CD4-positive, alpha-beta memory T cell (primary cell): ENCODE results near the gene CHST5. TPM values are rescaled to one million over a fixed set of nuclear protein-coding genes. Genes with fewer than 3 reads are reported as not detected.
A peak's percentile ranks its signal among the peaks of the same experiment; 100 is the strongest.
"Not testable (repeated sequence)": the region's sequence is repeated elsewhere in the genome, so short reads cannot be mapped to it uniquely, and the experiment has no call there.

Experiments
- CTCF ChIA-PET: fragments of 350-600 bp; sonication (Branson Sonifier 250); formaldehyde crosslinking; loops from one replicate; lab custom pipeline; 2021; ENCODE audit warnings: inconsistent platforms; ENCODE audit not compliant: partially characterized antibody; lab: Charles Lee
- POLR2A ChIA-PET: fragments of 350-600 bp; sonication (Branson Sonifier 250); formaldehyde crosslinking; loops from one replicate; lab custom pipeline; 2021; ENCODE audit not compliant: partially characterized antibody; lab: Charles Lee
- DNase-seq, 5 donors: peaks; one replicate each; pipeline versions ENCODE4 v3.0.0 to v3.0.0-alpha.2; 2020 to 2022; ENCODE audit warnings: mixed read lengths in 1 of 5
- H3K27ac ChIP-seq: one replicate; pipeline ENCODE4 v1.7.0; 2013; ENCODE audit warnings: low read depth, low read length
- H3K27me3 ChIP-seq: 2 replicates; pipeline ENCODE4 v1.7.0; 2013; ENCODE audit warnings: mild to moderate bottlenecking, low read length, moderate library complexity; ENCODE audit not compliant: insufficient read depth
- H3K36me3 ChIP-seq: 2 replicates; pipeline ENCODE4 v1.7.0; 2013; ENCODE audit warnings: mild to moderate bottlenecking, low read length, moderate library complexity; ENCODE audit not compliant: insufficient read depth
- H3K4me1 ChIP-seq: 2 replicates; pipeline ENCODE4 v1.7.0; 2013; ENCODE audit warnings: mild to moderate bottlenecking, low read length, moderate library complexity; ENCODE audit not compliant: insufficient read depth
- H3K4me3 ChIP-seq, 2 donors: one replicate each; pipeline ENCODE4 v1.7.0; 2013; ENCODE audit warnings: low read length in 2 of 2, mild to moderate bottlenecking in 1 of 2
- H3K9me3 ChIP-seq, 2 donors: one replicate each; pipeline ENCODE4 v1.7.0; 2013; ENCODE audit warnings: low read length in 2 of 2, control low read depth in 1 of 2; ENCODE audit not compliant: control insufficient read depth in 1 of 2
- H3K27ac Mint-ChIP-seq, 7 donors: one replicate each; pipeline ENCODE4 v1.8.0; 2020 to 2021; ENCODE audit warnings: mixed read lengths in 7 of 7, mild to moderate bottlenecking in 6 of 7, inconsistent platforms in 3 of 7, moderate library complexity in 3 of 7
- H3K27me3 Mint-ChIP-seq, 2 donors: one replicate each; pipeline ENCODE4 v1.8.0; 2020 to 2021; ENCODE audit warnings: mixed read lengths in 2 of 2
- H3K36me3 Mint-ChIP-seq, 2 donors: one replicate each; pipeline ENCODE4 v1.8.0; 2020 to 2021; ENCODE audit warnings: mixed read lengths in 2 of 2, inconsistent platforms in 1 of 2, mild to moderate bottlenecking in 1 of 2
- H3K4me1 Mint-ChIP-seq, 4 donors: one replicate each; pipeline ENCODE4 v1.8.0; 2020 to 2021; ENCODE audit warnings: mixed read lengths in 4 of 4, mild to moderate bottlenecking in 1 of 4
- H3K4me3 Mint-ChIP-seq, 8 donors: one replicate each; pipeline ENCODE4 v1.8.0; 2020 to 2021; ENCODE audit warnings: mixed read lengths in 8 of 8, mild to moderate bottlenecking in 7 of 8, moderate library complexity in 6 of 8, inconsistent platforms in 3 of 8
- H3K9me3 Mint-ChIP-seq, 8 donors: one replicate each; pipeline ENCODE4 v1.8.0; 2020 to 2021; ENCODE audit warnings: mixed read lengths in 8 of 8, mild to moderate bottlenecking in 5 of 8, inconsistent platforms in 3 of 8, moderate library complexity in 1 of 8
- intact Hi-C: fragments of 100-400 bp; cut with micrococcal nuclease; formaldehyde crosslinking; loops from one replicate; pipeline ENCODE4 v1.15.1; 2023
- polyA plus RNA-seq, 2 donors: library from polyadenylated mRNA; unstranded; fragments of 300-500 nt; fragmentation: Illumina TruSeq; gene quantifications; one replicate each; pipeline ENCODE4 v1.2.3, GENCODE V29; 2021
- total RNA-seq, 2 experiments: library from RNA; stranded (reverse); gene quantifications; one replicate each; pipeline ENCODE4 v1.2.3, GENCODE V29; 2021

The CHST5 gene
- total and polyA plus RNA-seq, 4 experiments from 2014 or later, result not detected

- intact Hi-C loops, result loop anchor here (2.0 kb wide), 1 partner anchor 1636 kb away; the partner anchor contains the start of gene MON1B
- no peak for DNase-seq
- Mint-ChIP-seq H3K27ac (peak overlapping the region; percentile 89 to 96 (median 92)), H3K9me3 (no peaks in the 10 kb centered on the region), H3K36me3 (no peaks in the 10 kb centered on the region), H3K4me1 (peaks cover 3 to 16% (median 10%) of the 10 kb centered on the region in 4 donors), H3K4me3 (peak overlapping the region; percentile 87 to 95 (median 90)), H3K27me3 (peaks cover 0 to 1% of the 10 kb centered on the region in 2 donors)
- Histone ChIP-seq H3K27me3 (no peaks in the 10 kb centered on the region), H3K9me3 (no peaks in the 10 kb centered on the region), H3K27ac (peak overlapping the region; percentile 68), H3K4me3 (peak overlapping the region; percentile 75 to 76), H3K36me3 (no peaks in the 10 kb centered on the region), H3K4me1 (peaks cover 17% of the 10 kb centered on the region)
- CTCF ChIA-PET, result interaction anchor here (0.9 to 2.6 kb wide), 9 partner anchors 9 to 323 kb away, joined by 3 to 14 read pairs (median 5); partner anchors contain the start of genes GABARAPL2 and TMEM170A
- POLR2A ChIA-PET, result interaction anchor here (0.9 to 4.0 kb wide), 11 partner anchors 11 to 122 kb away, joined by 3 to 38 read pairs (median 5); partner anchors contain the start of genes ADAT1, CFDP1, GABARAPL2 and KARS1
These were observed 19.4 kb upstream of the CHST5 start for GRCh38 chr16:75555213-75555706.

- H3K4me3 Mint-ChIP-seq, result no peak overlapping the region
- Histone ChIP-seq H3K4me3 (no peak overlapping the region), H3K27me3 (no peaks in the 10 kb centered on the region), H3K27ac (no peak overlapping the region), H3K36me3 (no peaks in the 10 kb centered on the region), H3K9me3 (no peaks in the 10 kb centered on the region), H3K4me1 (peaks cover 21% of the 10 kb centered on the region)
- no peak for DNase-seq
- H3K27ac Mint-ChIP-seq, result no peak overlapping the region
- H3K27me3 Mint-ChIP-seq, result peaks cover 0 to 1% of the 10 kb centered on the region in 2 donors
- no peaks in the 10 kb centered on the region for H3K9me3 Mint-ChIP-seq
- ChIA-PET CTCF (interaction anchor here (0.7 to 2.5 kb wide), 2 partner anchors 36 to 102 kb away, joined by 3 to 13 read pairs; no protein-coding TSS in a partner anchor), POLR2A (interaction anchor here (2.0 kb wide), 1 partner anchor 13 kb away, joined by 7 read pairs; the partner anchor contains the start of gene GABARAPL2)
- H3K36me3 Mint-ChIP-seq, result no peaks in the 10 kb centered on the region
- peaks cover 3 to 18% (median 10%) of the 10 kb centered on the region in 4 donors for H3K4me1 Mint-ChIP-seq
- intact Hi-C loops, result no loop called here
These were observed 17.0 kb upstream of the CHST5 start for GRCh38 chr16:75552951-75553350.

GRCh38 chr16:75550211-75550662, 14.3 kb upstream of the CHST5 start:
- ChIA-PET CTCF (interaction anchor here (0.6 to 3.6 kb wide), 7 partner anchors 15 to 214 kb away, joined by 3 to 19 read pairs (median 4); partner anchors contain the start of genes CFDP1 and TMEM170A), POLR2A (no interaction called here)
- H3K27ac Mint-ChIP-seq, result no peak overlapping the region
- H3K4me3 Mint-ChIP-seq, result no peak overlapping the region
- H3K27me3 ChIP-seq, result no peaks in the 10 kb centered on the region
- no peaks in the 10 kb centered on the region for H3K9me3 Mint-ChIP-seq
- H3K27ac ChIP-seq, result no peak overlapping the region
- intact Hi-C loops, result no loop called here
- no peak overlapping the region for H3K4me3 ChIP-seq
- peaks cover 8% of the 10 kb centered on the region for H3K4me1 ChIP-seq
- H3K4me1 Mint-ChIP-seq, result peaks cover 0 to 9% (median under 1%) of the 10 kb centered on the region in 4 donors
- no peaks in the 10 kb centered on the region for H3K9me3 ChIP-seq
- peak in 3 of 5 donors; percentile 6 to 55 (median 36) for DNase-seq
- no peaks in the 10 kb centered on the region for H3K36me3 ChIP-seq
- H3K36me3 Mint-ChIP-seq, result no peaks in the 10 kb centered on the region
- H3K27me3 Mint-ChIP-seq, result no peaks in the 10 kb centered on the region

GRCh38 chr16:75548456-75548855, 12.5 kb upstream of the CHST5 start:
- H3K27me3 Mint-ChIP-seq, H3K36me3 Mint-ChIP-seq, CTCF ChIA-PET, H3K9me3 ChIP-seq, H3K4me3 ChIP-seq, DNase-seq, H3K27me3 ChIP-seq, POLR2A ChIA-PET, intact Hi-C loops, H3K4me3 Mint-ChIP-seq, H3K4me1 Mint-ChIP-seq, H3K27ac ChIP-seq, H3K36me3 ChIP-seq, H3K9me3 Mint-ChIP-seq, H3K4me1 ChIP-seq, H3K27ac Mint-ChIP-seq: not testable (repeated sequence)

- Mint-ChIP-seq H3K4me1 (peaks cover 0 to 3% (median 0%) of the 10 kb centered on the region in 4 donors), H3K36me3 (peaks cover 0 to 7% of the 10 kb centered on the region in 2 donors), H3K4me3 (no peak overlapping the region), H3K9me3 (no peaks in the 10 kb centered on the region), H3K27me3 (no peaks in the 10 kb centered on the region), H3K27ac (no peak overlapping the region)
- Histone ChIP-seq H3K4me3 (no peak overlapping the region), H3K27me3 (no peaks in the 10 kb centered on the region), H3K9me3 (no peaks in the 10 kb centered on the region), H3K4me1 (peaks cover 6% of the 10 kb centered on the region), H3K36me3 (no peaks in the 10 kb centered on the region), H3K27ac (no peak overlapping the region)
- DNase-seq, result no peak
- intact Hi-C loops, result no loop called here
- ChIA-PET CTCF (interaction anchor here (1.0 kb wide), 1 partner anchor 74 kb away, joined by 3 read pairs; no protein-coding TSS in a partner anchor), POLR2A (no interaction called here)
These were observed 10.4 kb upstream of the CHST5 start for GRCh38 chr16:75546293-75546692.

- H3K4me3 ChIP-seq, H3K9me3 ChIP-seq, H3K27ac Mint-ChIP-seq, POLR2A ChIA-PET, DNase-seq, H3K36me3 Mint-ChIP-seq, H3K4me3 Mint-ChIP-seq, intact Hi-C loops, H3K27ac ChIP-seq, H3K4me1 ChIP-seq, H3K36me3 ChIP-seq, H3K9me3 Mint-ChIP-seq, H3K4me1 Mint-ChIP-seq, H3K27me3 ChIP-seq, H3K27me3 Mint-ChIP-seq: not testable (repeated sequence)
- CTCF ChIA-PET, result interaction anchor here (1.0 kb wide), 1 partner anchor 74 kb away, joined by 3 read pairs; no protein-coding TSS in a partner anchor
These were observed 10.0 kb upstream of the CHST5 start for GRCh38 chr16:75545879-75546278.

DNA sequence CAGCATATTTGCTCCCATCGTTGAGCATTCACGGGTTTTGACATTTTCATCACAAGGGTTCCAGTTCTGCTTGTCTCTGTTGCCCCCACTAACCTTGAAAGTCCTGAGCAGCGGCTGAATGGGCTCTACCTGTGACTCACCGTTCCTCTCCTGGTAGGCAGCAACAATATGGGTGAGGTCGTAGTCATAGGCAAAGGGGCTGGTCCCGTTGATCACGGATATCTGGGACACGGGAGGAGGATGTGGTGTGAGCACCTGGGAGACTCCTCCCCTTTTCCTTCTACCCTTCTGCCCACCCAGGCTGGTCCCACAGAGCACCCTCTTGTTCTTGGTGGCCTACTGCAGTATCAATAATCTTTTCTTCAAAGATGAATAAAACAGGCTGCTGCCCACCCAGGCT, 6.6 kb upstream of the CHST5 start:
- DNase-seq, H3K27ac ChIP-seq, H3K4me3 Mint-ChIP-seq, H3K4me1 Mint-ChIP-seq, H3K27me3 ChIP-seq, H3K9me3 ChIP-seq, H3K36me3 ChIP-seq, POLR2A ChIA-PET, H3K9me3 Mint-ChIP-seq, H3K4me1 ChIP-seq, H3K27ac Mint-ChIP-seq, H3K27me3 Mint-ChIP-seq, intact Hi-C loops, H3K36me3 Mint-ChIP-seq, H3K4me3 ChIP-seq: not testable (repeated sequence)
- CTCF ChIA-PET, result interaction anchor here (1.7 kb wide), 1 partner anchor 15 kb away, joined by 8 read pairs; no protein-coding TSS in a partner anchor
